Measurements from ENCODE around the gene AIRE.

Gene AIRE

DNA sequence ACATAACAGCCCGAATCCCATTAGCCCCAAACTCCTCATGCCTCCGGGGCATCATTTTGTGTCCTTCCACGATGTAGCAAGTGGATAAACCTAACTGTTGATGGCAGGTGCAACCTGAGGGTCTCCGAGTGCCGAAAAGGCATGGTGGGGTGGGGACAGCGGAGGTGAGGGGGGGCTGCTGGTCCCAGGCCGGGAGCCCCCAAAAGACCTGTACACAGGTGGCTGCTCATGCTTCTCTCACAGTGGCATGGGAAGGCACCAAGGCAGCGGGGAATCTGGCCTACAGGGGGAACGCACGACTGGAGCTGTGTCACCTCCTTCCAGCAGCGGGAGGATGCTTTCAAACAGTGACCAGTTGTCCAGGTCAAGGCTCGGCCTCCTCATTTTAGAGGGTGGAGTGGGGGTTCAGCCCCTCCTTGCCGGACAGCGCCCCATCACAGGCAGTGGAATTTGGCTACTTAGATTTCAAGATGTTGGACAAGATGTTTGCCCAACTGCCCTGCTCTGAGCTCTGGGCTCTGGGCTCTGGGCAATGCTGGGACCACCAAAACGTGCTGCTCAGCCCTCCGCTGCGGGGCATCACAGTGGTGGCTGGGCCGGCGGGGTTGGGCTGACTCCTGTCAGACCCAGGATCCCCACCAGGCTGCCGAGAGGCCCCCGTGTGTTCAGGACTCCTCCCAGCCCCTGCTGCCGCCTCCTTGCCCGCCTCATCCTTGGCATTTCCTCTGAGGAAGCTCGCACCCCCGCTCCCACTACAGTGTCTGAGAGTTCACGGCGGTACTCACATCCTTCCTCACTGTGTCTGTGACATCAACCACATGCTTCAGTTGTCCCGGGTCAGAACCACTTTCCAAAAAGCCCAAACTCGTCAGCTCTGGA lies 31.6 kb upstream of the AIRE start:
- Histone ChIP-seq H2AFZ (no peak overlapping the region), H3K9ac (no peak overlapping the region), H3K36me3 (ENCODE audit: control insufficient read depth, insufficient read depth, low read length) (no peaks in the 10 kb centered on the region), H3K27ac (no peak overlapping the region), H3K79me2 (no peaks in the 10 kb centered on the region), H3K4me2 (ENCODE audit: low read length) (no peak overlapping the region), H3K9me3 (ENCODE audit: control insufficient read depth, low read length) (no peaks in the 10 kb centered on the region), H3K4me1 (no peaks in the 10 kb centered on the region), H3K4me3 (ENCODE audit: low read depth, low read length) (no peak overlapping the region), H3K27me3 (ENCODE audit: control insufficient read depth, insufficient read depth, low read length) (no peaks in the 10 kb centered on the region)
- TF ChIP-seq, protein P1, sequence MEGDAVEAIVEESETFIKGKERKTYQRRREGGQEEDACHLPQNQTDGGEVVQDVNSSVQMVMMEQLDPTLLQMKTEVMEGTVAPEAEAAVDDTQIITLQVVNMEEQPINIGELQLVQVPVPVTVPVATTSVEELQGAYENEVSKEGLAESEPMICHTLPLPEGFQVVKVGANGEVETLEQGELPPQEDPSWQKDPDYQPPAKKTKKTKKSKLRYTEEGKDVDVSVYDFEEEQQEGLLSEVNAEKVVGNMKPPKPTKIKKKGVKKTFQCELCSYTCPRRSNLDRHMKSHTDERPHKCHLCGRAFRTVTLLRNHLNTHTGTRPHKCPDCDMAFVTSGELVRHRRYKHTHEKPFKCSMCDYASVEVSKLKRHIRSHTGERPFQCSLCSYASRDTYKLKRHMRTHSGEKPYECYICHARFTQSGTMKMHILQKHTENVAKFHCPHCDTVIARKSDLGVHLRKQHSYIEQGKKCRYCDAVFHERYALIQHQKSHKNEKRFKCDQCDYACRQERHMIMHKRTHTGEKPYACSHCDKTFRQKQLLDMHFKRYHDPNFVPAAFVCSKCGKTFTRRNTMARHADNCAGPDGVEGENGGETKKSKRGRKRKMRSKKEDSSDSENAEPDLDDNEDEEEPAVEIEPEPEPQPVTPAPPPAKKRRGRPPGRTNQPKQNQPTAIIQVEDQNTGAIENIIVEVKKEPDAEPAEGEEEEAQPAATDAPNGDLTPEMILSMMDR (IDR thresholded peaks at IDR 0.05), result no peak

DNA sequence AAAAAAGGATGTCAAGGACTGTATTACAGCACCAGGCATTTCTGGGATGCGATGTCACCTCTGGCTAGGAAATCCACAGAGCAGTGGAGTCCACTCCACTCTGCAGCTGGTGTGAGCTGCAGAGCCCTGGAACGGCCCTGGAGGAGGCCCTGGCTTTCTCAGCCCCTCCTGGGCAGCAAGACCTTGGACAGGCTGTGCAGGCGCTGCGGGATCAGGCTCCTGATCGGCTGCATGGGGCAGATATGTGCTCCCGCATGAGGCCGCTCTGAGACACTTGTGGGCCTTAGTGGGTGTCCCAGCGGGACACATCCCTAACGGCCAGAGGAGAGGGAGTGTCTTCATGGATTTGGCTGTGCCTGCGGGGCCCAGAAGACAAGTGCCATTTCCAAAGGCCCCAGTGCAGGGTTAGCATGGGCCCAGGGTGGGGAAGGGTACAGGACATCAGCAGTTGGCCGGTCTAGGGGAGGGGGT lies 30.1 kb upstream of the AIRE start:
- H3K27ac ChIP-seq, result no peak overlapping the region
- no peaks in the 10 kb centered on the region for H3K27me3 ChIP-seq (ENCODE audit: control insufficient read depth, insufficient read depth, low read length)
- TF ChIP-seq, protein P1 (IDR thresholded peaks at IDR 0.05), result no peak
- H3K4me2 ChIP-seq (ENCODE audit: low read length), result no peak overlapping the region
- H3K4me3 ChIP-seq (ENCODE audit: low read depth, low read length), result no peak overlapping the region
- H3K9ac ChIP-seq, result no peak overlapping the region
- H3K9me3 ChIP-seq (ENCODE audit: control insufficient read depth, low read length), result no peaks in the 10 kb centered on the region
- H3K79me2 ChIP-seq, result no peaks in the 10 kb centered on the region
- no peaks in the 10 kb centered on the region for H3K4me1 ChIP-seq
- no peak overlapping the region for H2AFZ ChIP-seq
- no peaks in the 10 kb centered on the region for H3K36me3 ChIP-seq (ENCODE audit: control insufficient read depth, insufficient read depth, low read length)

DNA sequence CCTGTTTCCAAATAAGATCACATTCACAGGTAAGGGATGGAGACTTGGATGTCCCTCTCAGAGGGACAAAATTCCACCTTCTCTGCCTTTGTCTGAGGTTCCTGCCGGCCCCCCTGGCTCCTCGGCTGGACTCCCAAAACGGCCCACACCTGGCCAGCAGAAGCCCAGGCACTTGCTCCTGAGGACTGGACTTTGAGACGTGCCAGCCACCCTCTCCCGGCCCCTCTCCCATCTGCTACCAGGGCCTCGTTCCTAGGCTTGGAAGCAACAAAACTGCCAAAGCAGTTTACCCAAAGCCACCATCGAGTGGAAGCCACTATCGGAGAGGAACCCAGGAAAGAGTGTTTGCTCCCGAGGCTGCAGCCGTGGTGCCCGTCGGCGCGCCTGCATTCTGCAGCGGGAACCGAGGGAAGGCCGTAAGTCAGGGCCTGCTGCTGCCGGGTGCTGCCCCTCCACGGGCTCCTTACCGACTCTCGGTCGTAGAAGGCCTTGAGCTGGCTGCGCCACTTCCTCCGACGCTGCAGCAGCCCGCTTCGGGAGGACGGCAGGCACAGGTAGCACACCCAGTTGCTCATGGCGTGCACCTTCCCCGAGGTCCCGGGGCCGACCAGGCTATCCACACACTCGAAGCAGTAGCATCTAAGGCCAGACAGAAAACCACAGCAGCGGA lies 27.5 kb upstream of the AIRE start:
- Histone ChIP-seq H3K27me3 (ENCODE audit: control insufficient read depth, insufficient read depth, low read length) (no peaks in the 10 kb centered on the region), H3K79me2 (no peaks in the 10 kb centered on the region), H3K4me2 (ENCODE audit: low read length) (no peak overlapping the region), H3K4me1 (no peaks in the 10 kb centered on the region), H2AFZ (no peak overlapping the region), H3K27ac (no peak overlapping the region), H3K9me3 (ENCODE audit: control insufficient read depth, low read length) (no peaks in the 10 kb centered on the region), H3K36me3 (ENCODE audit: control insufficient read depth, insufficient read depth, low read length) (no peaks in the 10 kb centered on the region), H3K4me3 (ENCODE audit: low read depth, low read length) (no peak overlapping the region), H3K9ac (no peak overlapping the region)
- TF ChIP-seq, protein P1 (IDR thresholded peaks at IDR 0.05), result no peak

DNA sequence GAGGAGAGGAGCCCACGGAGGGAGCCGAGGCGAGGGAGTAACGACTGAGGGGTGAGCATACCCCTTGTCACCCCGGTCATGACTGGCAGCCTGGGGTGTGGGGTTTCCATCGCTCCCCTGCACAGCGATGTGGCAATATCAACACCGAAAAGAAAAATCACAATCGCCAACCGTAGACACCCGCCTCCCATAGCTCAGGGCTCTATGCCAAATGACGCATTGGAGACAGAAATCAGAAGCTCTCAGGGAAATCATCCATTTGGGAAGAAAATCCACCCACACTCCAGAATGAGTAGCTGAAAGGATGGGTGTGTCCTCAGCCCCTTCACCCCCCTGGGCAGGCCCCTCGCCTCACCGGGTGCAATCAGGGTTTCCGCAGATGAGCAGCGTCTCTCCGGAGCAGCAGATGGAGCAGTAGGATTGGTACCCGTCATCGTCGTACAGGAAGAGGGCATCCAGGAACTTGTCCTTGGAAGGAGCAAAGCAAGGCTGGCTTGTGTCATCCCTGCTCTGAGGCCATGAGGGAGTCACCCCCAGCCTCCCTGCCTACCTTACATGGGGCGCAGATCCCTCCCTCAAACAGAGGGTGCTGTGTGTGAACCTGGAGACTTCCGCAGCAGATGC lies 26.5 kb upstream of the AIRE start:
- no peaks in the 10 kb centered on the region for H3K9me3 ChIP-seq (ENCODE audit: control insufficient read depth, low read length)
- no peak overlapping the region for H3K27ac ChIP-seq
- H3K4me3 ChIP-seq (ENCODE audit: low read depth, low read length), result no peak overlapping the region
- H2AFZ ChIP-seq, result no peak overlapping the region
- H3K4me1 ChIP-seq, result no peaks in the 10 kb centered on the region
- H3K9ac ChIP-seq, result no peak overlapping the region
- H3K36me3 ChIP-seq (ENCODE audit: control insufficient read depth, insufficient read depth, low read length), result no peaks in the 10 kb centered on the region
- H3K4me2 ChIP-seq (ENCODE audit: low read length), result no peak overlapping the region
- no peaks in the 10 kb centered on the region for H3K27me3 ChIP-seq (ENCODE audit: control insufficient read depth, insufficient read depth, low read length)
- no peaks in the 10 kb centered on the region for H3K79me2 ChIP-seq
- TF ChIP-seq, protein P1 (IDR thresholded peaks at IDR 0.05), result no peak
